Keratinocyte (primary cell): ENCODE results near the gene MYCL. TPM values are rescaled to one million over a fixed set of nuclear protein-coding genes. Genes with fewer than 3 reads are reported as not detected.
A peak's percentile ranks its signal among the peaks of the same experiment; 100 is the strongest.

Experiments used
- DNase-seq: peaks from one replicate; pipeline ENCODE4 v3.0.0-alpha.2; 2011; ENCODE audit warnings: low read depth, missing footprints, low spot score
- FAIRE-seq: peaks from 2 replicates; lab custom pipeline; 2011; peaks lifted over from hg19 to GRCh38; lab: Jason Lieb, UNC
- H2AFZ ChIP-seq: 2 replicates; pipeline ENCODE4 v1.6.0; 2012; ENCODE audit warnings: low read length, control low read depth, inconsistent platforms; ENCODE audit not compliant: control insufficient read depth
- H3K27ac ChIP-seq: 2 replicates; pipeline ENCODE4 v1.5.1; 2011; ENCODE audit warnings: low read length; ENCODE audit not compliant: control insufficient read depth, insufficient read depth
- H3K27me3 ChIP-seq: 3 replicates; pipeline ENCODE4 v1.6.0; 2011; ENCODE audit warnings: low read length; ENCODE audit not compliant: control insufficient read depth, insufficient read depth; ENCODE audit errors: extremely low read depth
- H3K36me3 ChIP-seq, 2 experiments: 2 replicates in 1 of 2; 3 replicates in 1 of 2; pipeline ENCODE4 v1.5.1; 2011; ENCODE audit warnings: low read length in 2 of 2, mild to moderate bottlenecking in 1 of 2; ENCODE audit not compliant: control insufficient read depth in 2 of 2, insufficient read depth in 2 of 2; ENCODE audit errors: extremely low read depth in 1 of 2
- H3K4me1 ChIP-seq: 3 replicates; pipeline ENCODE4 v1.5.1; 2011; ENCODE audit warnings: low read length; ENCODE audit not compliant: control insufficient read depth, insufficient read depth; ENCODE audit errors: extremely low read depth
- H3K4me2 ChIP-seq: 3 replicates; pipeline ENCODE4 v1.6.0; 2011; ENCODE audit warnings: low read depth, low read length; ENCODE audit not compliant: control insufficient read depth, insufficient read depth; ENCODE audit errors: extremely low read depth
- H3K4me3 ChIP-seq, 3 experiments: fragments of 200-600 bp in 1 of 3; sonication (generic) in 1 of 3; 2 replicates in 2 of 3; 3 replicates in 1 of 3; pipeline ENCODE4 v1.5.1; 2011 to 2016; ENCODE audit warnings: low read length in 3 of 3, mild to moderate bottlenecking in 3 of 3, control low read depth in 2 of 3, inconsistent platforms in 1 of 3, low read depth in 1 of 3, mixed read lengths in 1 of 3, mixed run types in 1 of 3, moderate library complexity in 1 of 3; ENCODE audit not compliant: control insufficient read depth in 2 of 3, insufficient read depth in 2 of 3; ENCODE audit errors: extremely low read depth in 1 of 3
- H3K79me2 ChIP-seq: 2 replicates; pipeline ENCODE4 v1.6.0; 2012; ENCODE audit warnings: low read length; ENCODE audit not compliant: control insufficient read depth, insufficient read depth
- H3K9ac ChIP-seq: 3 replicates; pipeline ENCODE4 v1.6.0; 2011; ENCODE audit warnings: low read length; ENCODE audit not compliant: control insufficient read depth, insufficient read depth; ENCODE audit errors: extremely low read depth
- H3K9me1 ChIP-seq: 3 replicates; pipeline ENCODE4 v1.6.0; 2011; ENCODE audit warnings: low read length; ENCODE audit not compliant: control insufficient read depth, insufficient read depth; ENCODE audit errors: extremely low read depth
- H3K9me3 ChIP-seq: 2 replicates; pipeline ENCODE4 v1.5.1; 2012; ENCODE audit warnings: low read depth, low read length; ENCODE audit not compliant: control insufficient read depth
- H4K20me1 ChIP-seq: 3 replicates; pipeline ENCODE4 v1.6.0; 2011; ENCODE audit warnings: low read length; ENCODE audit not compliant: control insufficient read depth, insufficient read depth; ENCODE audit errors: extremely low read depth
- EZH2 ChIP-seq: IDR thresholded peaks from one replicate; pipeline ENCODE4 v1.6.1; 2012; ENCODE audit warnings: inconsistent platforms, mild to moderate bottlenecking, low read length, moderate library complexity
- dilution Hi-C: fragments of 300-500 bp; cut with MboI; formaldehyde crosslinking; loops from one replicate; pipeline ENCODE4 v1.7.0; 2020; ENCODE audit warnings: low sequenced_read_pairs; ENCODE audit not compliant: extremely low pct_ligation_motif_present
- polyA plus RNA-seq, 5 experiments: library from polyadenylated mRNA; depleted of rRNA in 3 of 5; stranded (reverse) in 3 of 5; stranded (forward) in 1 of 5; unstranded in 1 of 5; fragments of >200 nt; gene quantifications; 1 replicate in 1 of 5; 2 replicates in 3 of 5; 3 replicates in 1 of 5; pipeline versions ENCODE4 v1.2.1 to v1.2.3, GENCODE V29; 2011 to 2012; ENCODE audit warnings: missing spikeins in 2 of 5, low read depth in 1 of 5, low replicate concordance in 1 of 5
- TF ChIP-seq, protein P1 (sequence below), 3 experiments: IDR thresholded peaks in 1 of 3; conservative IDR thresholded peaks in 1 of 3; optimal IDR thresholded peaks in 1 of 3; 2 replicates in 2 of 3; 3 replicates in 1 of 3; pipeline versions ENCODE3 to v1.5.1; 2011; ENCODE audit warnings: low read length in 3 of 3, mild to moderate bottlenecking in 3 of 3, moderate library complexity in 2 of 3, control low read depth in 1 of 3, inconsistent platforms in 1 of 3; ENCODE audit not compliant: insufficient read depth in 2 of 3; ENCODE audit errors: extremely low read depth in 1 of 3

MYCL gene
- polyA plus RNA-seq, 1 donor (not counting 4 experiments of a cell fraction or from before 2014, with no cell fraction given) = 5.4 TPM

DNA sequence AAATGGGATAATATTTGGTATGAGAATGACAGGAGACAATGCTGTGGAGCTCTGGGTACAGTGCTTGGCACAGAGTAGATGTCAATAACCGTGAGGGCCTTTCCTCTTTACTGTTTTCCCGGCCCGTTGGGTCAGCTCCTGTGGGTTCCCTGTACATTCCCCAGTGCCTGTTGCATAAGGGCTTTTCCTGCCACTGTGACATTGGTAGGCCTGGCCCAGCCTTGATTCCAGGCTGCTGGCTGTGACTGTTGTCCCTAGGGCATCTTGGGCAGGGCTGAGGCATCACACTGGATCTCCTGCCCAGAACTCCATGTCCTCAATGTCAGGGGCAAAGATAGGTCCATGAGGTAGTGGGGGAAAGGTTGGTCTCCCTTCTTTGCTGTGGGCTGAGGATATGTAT is 25.8 kb upstream of the MYCL start:
- Histone ChIP-seq H3K9ac (no peak overlapping the region), H3K27ac (no peak overlapping the region), H3K36me3 (no peaks in the 10 kb centered on the region), H3K9me1 (no peaks in the 10 kb centered on the region), H3K9me3 (no peaks in the 10 kb centered on the region), H3K27me3 (no peaks in the 10 kb centered on the region), H3K4me2 (peak overlapping the region; percentile 31), H2AFZ (no peak overlapping the region), H3K79me2 (no peaks in the 10 kb centered on the region), H3K4me1 (peaks cover 23% of the 10 kb centered on the region), H4K20me1 (no peaks in the 10 kb centered on the region), H3K4me3 (no peak overlapping the region)
- dilution Hi-C loops = no loop called here
- TF ChIP-seq, protein P1, sequence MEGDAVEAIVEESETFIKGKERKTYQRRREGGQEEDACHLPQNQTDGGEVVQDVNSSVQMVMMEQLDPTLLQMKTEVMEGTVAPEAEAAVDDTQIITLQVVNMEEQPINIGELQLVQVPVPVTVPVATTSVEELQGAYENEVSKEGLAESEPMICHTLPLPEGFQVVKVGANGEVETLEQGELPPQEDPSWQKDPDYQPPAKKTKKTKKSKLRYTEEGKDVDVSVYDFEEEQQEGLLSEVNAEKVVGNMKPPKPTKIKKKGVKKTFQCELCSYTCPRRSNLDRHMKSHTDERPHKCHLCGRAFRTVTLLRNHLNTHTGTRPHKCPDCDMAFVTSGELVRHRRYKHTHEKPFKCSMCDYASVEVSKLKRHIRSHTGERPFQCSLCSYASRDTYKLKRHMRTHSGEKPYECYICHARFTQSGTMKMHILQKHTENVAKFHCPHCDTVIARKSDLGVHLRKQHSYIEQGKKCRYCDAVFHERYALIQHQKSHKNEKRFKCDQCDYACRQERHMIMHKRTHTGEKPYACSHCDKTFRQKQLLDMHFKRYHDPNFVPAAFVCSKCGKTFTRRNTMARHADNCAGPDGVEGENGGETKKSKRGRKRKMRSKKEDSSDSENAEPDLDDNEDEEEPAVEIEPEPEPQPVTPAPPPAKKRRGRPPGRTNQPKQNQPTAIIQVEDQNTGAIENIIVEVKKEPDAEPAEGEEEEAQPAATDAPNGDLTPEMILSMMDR (optimal IDR thresholded peaks at IDR 0.05 in 1 of 3, IDR thresholded peaks at IDR 0.05 in 1 of 3, conservative IDR thresholded peaks at IDR 0.05 in 1 of 3; ENCODE audit: extremely low read depth in 1 of 3, insufficient read depth in 2 of 3, low read length in 3 of 3) = no peak
- TF ChIP-seq EZH2 = no peak
- no peak for DNase-seq
- peak; percentile 49 for FAIRE-seq

DNA sequence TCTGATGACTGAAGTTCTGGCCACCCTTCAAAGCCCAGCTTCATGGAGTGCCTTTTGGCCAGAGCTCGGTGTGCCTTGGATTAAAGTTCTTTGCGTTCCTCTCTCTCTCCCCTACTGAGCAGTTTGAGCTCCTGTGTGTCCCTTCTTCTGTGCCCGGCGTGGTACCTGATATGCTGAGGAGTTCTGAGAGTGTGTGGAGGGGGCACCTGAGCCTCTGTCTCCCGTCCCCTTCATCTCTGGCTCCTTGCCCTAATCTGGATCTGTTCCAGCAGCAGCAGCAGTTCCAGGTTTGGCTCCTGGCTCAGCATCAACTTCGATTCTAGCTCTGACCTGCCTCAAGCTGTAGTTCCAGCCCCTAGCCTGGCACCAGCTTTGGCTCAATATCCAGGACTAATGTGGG is 25.1 kb upstream of the MYCL start:
- DNase-seq = no peak
- peak; percentile 61 for FAIRE-seq
- Histone ChIP-seq H2AFZ (peak overlapping the region; percentile 1), H3K27me3 (no peaks in the 10 kb centered on the region), H4K20me1 (no peaks in the 10 kb centered on the region), H3K27ac (no peak overlapping the region), H3K9me1 (no peaks in the 10 kb centered on the region), H3K36me3 (no peaks in the 10 kb centered on the region), H3K9me3 (no peaks in the 10 kb centered on the region), H3K9ac (no peak overlapping the region), H3K4me3 (no peak overlapping the region), H3K79me2 (no peaks in the 10 kb centered on the region), H3K4me1 (peaks cover 23% of the 10 kb centered on the region), H3K4me2 (peak overlapping the region; percentile 31)
- no peak for TF ChIP-seq EZH2
- TF ChIP-seq, protein P1 (optimal IDR thresholded peaks at IDR 0.05 in 1 of 3, IDR thresholded peaks at IDR 0.05 in 1 of 3, conservative IDR thresholded peaks at IDR 0.05 in 1 of 3; ENCODE audit: extremely low read depth in 1 of 3, insufficient read depth in 2 of 3, low read length in 3 of 3) = no peak
- dilution Hi-C loops = no loop called here
